ENCODE results near the gene NACC2.

The NACC2 gene

DNA sequence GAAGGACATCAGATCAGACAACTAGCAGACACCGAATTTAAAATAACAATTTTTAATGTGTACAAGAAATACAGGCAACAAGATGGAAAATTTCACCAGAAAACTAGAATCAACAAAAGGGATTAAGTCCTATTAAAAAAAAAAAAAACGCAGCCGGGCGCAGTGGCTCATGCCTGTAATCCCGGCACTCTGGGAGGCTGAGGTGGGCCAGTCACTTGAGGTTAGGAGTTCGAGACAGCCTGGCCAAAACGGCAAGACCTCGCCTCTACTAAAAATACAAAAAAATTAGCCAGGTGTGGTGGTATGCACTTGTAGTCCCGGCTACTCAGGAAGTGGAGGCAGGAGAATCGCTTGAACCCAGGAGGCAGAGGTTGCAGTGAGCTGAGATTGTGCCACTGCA lies 69.6 kb downstream of the NACC2 start:
- Histone ChIP-seq H3K4me2 (ENCODE audit: low read length) (no peak overlapping the region), H3K9ac (no peak overlapping the region), H3K27ac (no peak overlapping the region), H3K4me1 (no peaks in the 10 kb centered on the region), H3K36me3 (ENCODE audit: control insufficient read depth, insufficient read depth, low read length) (no peaks in the 10 kb centered on the region), H2AFZ (no peak overlapping the region), H3K79me2 (peaks cover 9% of the 10 kb centered on the region), H3K4me3 (ENCODE audit: low read depth, low read length) (no peak overlapping the region), H3K27me3 (ENCODE audit: control insufficient read depth, insufficient read depth, low read length) (no peaks in the 10 kb centered on the region), H3K9me3 (ENCODE audit: control insufficient read depth, low read length) (no peaks in the 10 kb centered on the region)
- TF ChIP-seq CTCF (IDR thresholded peaks at IDR 0.05) = no peak

DNA sequence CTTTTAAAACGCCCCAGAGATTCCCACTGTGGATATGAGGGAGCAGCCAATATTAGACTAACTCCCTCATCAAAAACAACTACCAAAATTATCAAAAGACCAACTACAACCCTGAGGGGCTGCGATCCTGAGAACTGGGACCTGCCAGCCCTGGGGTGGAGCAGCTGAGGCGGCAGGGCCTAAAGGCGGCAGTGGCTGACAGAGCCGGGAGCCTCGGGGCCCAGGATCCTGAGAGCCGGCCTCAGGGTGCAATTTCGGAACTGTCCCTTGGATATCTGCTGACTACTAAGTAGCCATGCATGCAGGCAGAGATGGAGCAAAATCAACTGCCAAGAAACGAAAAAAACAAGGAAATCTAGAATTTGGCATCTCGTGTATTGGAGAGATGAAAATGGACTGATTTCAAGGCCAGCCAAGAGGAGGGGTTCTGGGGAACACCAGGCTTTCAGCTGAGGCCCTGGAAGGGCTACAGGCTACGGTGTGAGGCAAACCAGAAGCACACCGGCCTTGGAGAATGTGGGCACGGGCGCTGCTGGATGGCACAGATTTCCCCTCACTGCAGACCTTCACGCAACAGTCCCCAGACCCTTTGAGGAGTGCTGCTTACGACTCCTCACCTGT lies 70.3 kb downstream of the NACC2 start:
- Histone ChIP-seq H3K79me2 (peaks cover 9% of the 10 kb centered on the region), H3K4me2 (ENCODE audit: low read length) (no peak overlapping the region), H3K36me3 (ENCODE audit: control insufficient read depth, insufficient read depth, low read length) (no peaks in the 10 kb centered on the region), H2AFZ (no peak overlapping the region), H3K4me1 (no peaks in the 10 kb centered on the region), H3K27me3 (ENCODE audit: control insufficient read depth, insufficient read depth, low read length) (no peaks in the 10 kb centered on the region), H3K27ac (no peak overlapping the region), H3K4me3 (ENCODE audit: low read depth, low read length) (no peak overlapping the region), H3K9me3 (ENCODE audit: control insufficient read depth, low read length) (no peaks in the 10 kb centered on the region), H3K9ac (no peak overlapping the region)
- TF ChIP-seq CTCF (IDR thresholded peaks at IDR 0.05) = no peak

GRCh38 chr9:136024286-136024685 lies 70.8 kb downstream of the NACC2 start:
- H3K9me3 ChIP-seq (ENCODE audit: control insufficient read depth, low read length) = no peaks in the 10 kb centered on the region
- no peak overlapping the region for H3K4me2 ChIP-seq (ENCODE audit: low read length)
- H3K36me3 ChIP-seq (ENCODE audit: control insufficient read depth, insufficient read depth, low read length) = no peaks in the 10 kb centered on the region
- H3K27me3 ChIP-seq (ENCODE audit: control insufficient read depth, insufficient read depth, low read length) = no peaks in the 10 kb centered on the region
- H3K9ac ChIP-seq = no peak overlapping the region
- H3K27ac ChIP-seq = no peak overlapping the region
- no peak overlapping the region for H3K4me3 ChIP-seq (ENCODE audit: low read depth, low read length)
- TF ChIP-seq CTCF (IDR thresholded peaks at IDR 0.05) = no peak
- H3K4me1 ChIP-seq = no peaks in the 10 kb centered on the region
- H2AFZ ChIP-seq = no peak overlapping the region
- peaks cover 8% of the 10 kb centered on the region for H3K79me2 ChIP-seq

GRCh38 chr9:136023410-136024225 lies 71.5 kb downstream of the NACC2 start:
- no peak for TF ChIP-seq CTCF (IDR thresholded peaks at IDR 0.05)
- Histone ChIP-seq H3K9me3 (ENCODE audit: control insufficient read depth, low read length) (no peaks in the 10 kb centered on the region), H3K9ac (no peak overlapping the region), H3K4me3 (ENCODE audit: low read depth, low read length) (no peak overlapping the region), H3K27ac (no peak overlapping the region), H3K4me1 (no peaks in the 10 kb centered on the region), H2AFZ (no peak overlapping the region), H3K4me2 (ENCODE audit: low read length) (no peak overlapping the region), H3K79me2 (peaks cover 5% of the 10 kb centered on the region), H3K36me3 (ENCODE audit: control insufficient read depth, insufficient read depth, low read length) (no peaks in the 10 kb centered on the region), H3K27me3 (ENCODE audit: control insufficient read depth, insufficient read depth, low read length) (no peaks in the 10 kb centered on the region)

Measured in parathyroid adenoma (tissue), 2 donors.